Endothelial cell (in vitro differentiated cells): Measurements from ENCODE around the gene PDCD6IP. TPM values are rescaled to one million over a fixed set of nuclear protein-coding genes. Genes with fewer than 3 reads are reported as not detected.

Experiments used
- DNase-seq: peaks from one replicate; pipeline ENCODE4 v3.0.0; 2021; ENCODE audit warnings: low spot score
- H3K27ac Mint-ChIP-seq: one replicate; pipeline ENCODE4 v1.8.0; 2021; ENCODE audit warnings: mixed read lengths, inconsistent platforms; ENCODE audit not compliant: unreplicated experiment
- H3K27me3 Mint-ChIP-seq: one replicate; pipeline ENCODE4 v1.8.0; 2021; ENCODE audit warnings: mild to moderate bottlenecking, moderate library complexity, mixed read lengths, inconsistent platforms; ENCODE audit not compliant: unreplicated experiment
- H3K36me3 Mint-ChIP-seq: one replicate; pipeline ENCODE4 v1.8.0; 2021; ENCODE audit warnings: mild to moderate bottlenecking, low read depth, mixed read lengths, inconsistent platforms; ENCODE audit not compliant: unreplicated experiment
- H3K4me1 Mint-ChIP-seq: one replicate; pipeline ENCODE4 v1.8.0; 2021; ENCODE audit warnings: mild to moderate bottlenecking, mixed read lengths, inconsistent platforms; ENCODE audit not compliant: unreplicated experiment
- H3K4me3 Mint-ChIP-seq: one replicate; pipeline ENCODE4 v1.8.0; 2021; ENCODE audit warnings: mild to moderate bottlenecking, mixed read lengths, inconsistent platforms; ENCODE audit not compliant: unreplicated experiment
- H3K9me3 Mint-ChIP-seq: one replicate; pipeline ENCODE4 v1.8.0; 2021; ENCODE audit warnings: mixed read lengths, inconsistent platforms; ENCODE audit not compliant: unreplicated experiment
- total RNA-seq: library from RNA; stranded (reverse); fragmentation: NEBNext Ultra II Directional; extraction: Animal tissue kit (Norgen Biotek cat#: 25700); gene quantifications from one replicate; pipeline ENCODE4 v1.2.1, GENCODE V29; 2021; ENCODE audit not compliant: unreplicated experiment
- TF ChIP-seq, protein P1 (sequence below): fragments of 200-600 bp; sonication (generic); IDR thresholded peaks from one replicate; pipeline ENCODE4 v1.5.0; 2021; ENCODE audit warnings: antibody characterized with exemption; ENCODE audit not compliant: unreplicated experiment

The PDCD6IP gene
- total RNA-seq, 1 donor from 2014 or later, result 218 TPM

DNA sequence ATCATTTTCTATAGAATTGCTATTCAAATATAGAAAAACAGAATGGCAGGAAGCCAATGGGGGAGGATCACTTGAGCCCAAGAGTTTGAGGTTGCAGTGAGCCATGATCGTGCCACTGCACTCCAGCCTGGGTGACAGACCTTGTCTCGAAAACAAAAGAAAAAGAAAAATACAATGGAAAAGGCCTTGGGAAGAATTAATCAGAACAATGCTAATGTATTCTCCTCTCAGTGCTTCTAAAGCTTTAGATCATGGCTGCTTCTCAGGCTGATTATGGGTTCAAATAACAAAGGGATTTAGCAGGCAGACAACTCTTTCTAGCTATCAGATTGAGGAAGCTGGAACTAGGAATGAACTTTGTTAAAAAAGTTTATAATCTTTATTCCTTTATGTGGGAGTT lies 115.8 kb downstream of the PDCD6IP start:
- Mint-ChIP-seq H3K36me3 (no peaks in the 10 kb centered on the region), H3K27me3 (peaks cover 2% of the 10 kb centered on the region), H3K4me1 (peaks cover 8% of the 10 kb centered on the region), H3K27ac (no peak overlapping the region), H3K9me3 (no peaks in the 10 kb centered on the region), H3K4me3 (no peak overlapping the region)
- TF ChIP-seq, protein P1, sequence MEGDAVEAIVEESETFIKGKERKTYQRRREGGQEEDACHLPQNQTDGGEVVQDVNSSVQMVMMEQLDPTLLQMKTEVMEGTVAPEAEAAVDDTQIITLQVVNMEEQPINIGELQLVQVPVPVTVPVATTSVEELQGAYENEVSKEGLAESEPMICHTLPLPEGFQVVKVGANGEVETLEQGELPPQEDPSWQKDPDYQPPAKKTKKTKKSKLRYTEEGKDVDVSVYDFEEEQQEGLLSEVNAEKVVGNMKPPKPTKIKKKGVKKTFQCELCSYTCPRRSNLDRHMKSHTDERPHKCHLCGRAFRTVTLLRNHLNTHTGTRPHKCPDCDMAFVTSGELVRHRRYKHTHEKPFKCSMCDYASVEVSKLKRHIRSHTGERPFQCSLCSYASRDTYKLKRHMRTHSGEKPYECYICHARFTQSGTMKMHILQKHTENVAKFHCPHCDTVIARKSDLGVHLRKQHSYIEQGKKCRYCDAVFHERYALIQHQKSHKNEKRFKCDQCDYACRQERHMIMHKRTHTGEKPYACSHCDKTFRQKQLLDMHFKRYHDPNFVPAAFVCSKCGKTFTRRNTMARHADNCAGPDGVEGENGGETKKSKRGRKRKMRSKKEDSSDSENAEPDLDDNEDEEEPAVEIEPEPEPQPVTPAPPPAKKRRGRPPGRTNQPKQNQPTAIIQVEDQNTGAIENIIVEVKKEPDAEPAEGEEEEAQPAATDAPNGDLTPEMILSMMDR, result no peak
- DNase-seq, result no peak

DNA sequence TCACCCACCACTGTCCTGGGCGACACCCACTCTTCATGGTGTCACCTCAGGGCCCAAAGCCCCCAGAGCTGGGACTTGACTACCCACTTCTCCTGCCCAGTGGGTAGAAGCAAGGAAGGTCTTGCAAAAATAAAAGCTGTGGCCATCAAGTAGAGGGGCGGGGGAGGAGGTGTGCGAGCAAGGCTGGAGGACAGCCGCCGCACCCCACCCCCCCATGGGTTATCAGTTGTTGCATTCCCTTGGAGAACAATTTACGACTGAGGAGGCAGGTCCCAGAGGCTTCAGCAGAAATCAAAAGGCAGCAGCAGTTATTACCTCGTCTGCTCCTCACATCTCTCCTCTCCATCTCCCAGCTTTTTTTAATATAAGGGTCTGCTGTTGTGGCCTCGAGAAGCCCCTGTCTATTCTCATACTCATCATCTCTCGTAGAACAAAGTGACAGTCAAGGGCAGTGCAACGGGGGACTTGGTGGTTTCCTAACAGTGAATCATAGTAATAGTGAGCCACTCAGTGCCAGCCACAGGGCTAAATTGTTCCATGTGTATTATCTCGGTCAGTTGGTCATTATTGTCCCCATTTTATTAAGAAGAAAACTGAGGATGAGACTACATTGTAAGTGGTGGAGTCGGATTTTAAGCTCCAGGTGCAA lies 116.4 kb downstream of the PDCD6IP start:
- Mint-ChIP-seq H3K9me3 (no peaks in the 10 kb centered on the region), H3K36me3 (no peaks in the 10 kb centered on the region), H3K27ac (no peak overlapping the region), H3K27me3 (peaks cover 2% of the 10 kb centered on the region), H3K4me3 (no peak overlapping the region), H3K4me1 (peaks cover 8% of the 10 kb centered on the region)
- DNase-seq, result no peak
- TF ChIP-seq, protein P1, result no peak

DNA sequence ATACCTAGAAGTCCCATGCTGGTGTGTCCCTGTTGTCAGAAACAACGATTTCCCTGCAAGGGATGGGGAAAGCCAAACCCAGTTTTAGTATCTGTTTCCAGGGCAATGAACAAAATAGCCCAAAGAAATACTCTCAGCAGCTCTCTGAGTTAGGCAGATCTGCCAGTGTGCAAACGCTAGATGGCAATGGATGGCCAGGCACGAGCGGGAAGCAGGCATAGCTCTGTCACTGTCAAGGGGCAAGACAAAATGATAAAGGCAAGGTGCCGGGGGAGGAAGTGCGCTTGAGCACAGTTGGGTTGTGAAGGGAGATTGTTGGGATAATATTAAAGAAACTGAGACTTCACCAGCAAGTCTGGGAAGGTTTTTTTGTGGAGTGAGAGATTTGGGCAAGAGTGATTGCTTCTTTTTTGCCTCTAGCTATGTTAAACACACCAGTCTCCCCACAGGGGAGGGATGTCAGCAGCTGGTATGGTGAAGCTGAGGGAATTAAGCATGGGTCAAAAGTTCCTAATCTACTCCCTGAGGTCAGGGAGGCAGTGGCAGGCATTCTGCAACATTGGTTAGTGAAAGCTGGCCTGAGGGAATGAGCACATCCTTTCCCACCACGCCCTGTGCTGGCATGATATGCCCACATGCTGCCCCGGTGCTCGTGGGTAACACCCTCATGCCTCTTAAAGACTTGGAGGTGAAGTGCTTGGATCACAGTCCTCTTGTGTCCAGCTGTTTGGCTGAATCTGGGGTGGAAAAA lies 117.5 kb downstream of the PDCD6IP start:
- Mint-ChIP-seq H3K4me1 (peaks cover 8% of the 10 kb centered on the region), H3K4me3 (no peak overlapping the region), H3K27ac (no peak overlapping the region), H3K9me3 (peaks cover under 1% of the 10 kb centered on the region), H3K27me3 (peaks cover 2% of the 10 kb centered on the region), H3K36me3 (no peaks in the 10 kb centered on the region)
- DNase-seq, result no peak
- TF ChIP-seq, protein P1, result no peak

DNA sequence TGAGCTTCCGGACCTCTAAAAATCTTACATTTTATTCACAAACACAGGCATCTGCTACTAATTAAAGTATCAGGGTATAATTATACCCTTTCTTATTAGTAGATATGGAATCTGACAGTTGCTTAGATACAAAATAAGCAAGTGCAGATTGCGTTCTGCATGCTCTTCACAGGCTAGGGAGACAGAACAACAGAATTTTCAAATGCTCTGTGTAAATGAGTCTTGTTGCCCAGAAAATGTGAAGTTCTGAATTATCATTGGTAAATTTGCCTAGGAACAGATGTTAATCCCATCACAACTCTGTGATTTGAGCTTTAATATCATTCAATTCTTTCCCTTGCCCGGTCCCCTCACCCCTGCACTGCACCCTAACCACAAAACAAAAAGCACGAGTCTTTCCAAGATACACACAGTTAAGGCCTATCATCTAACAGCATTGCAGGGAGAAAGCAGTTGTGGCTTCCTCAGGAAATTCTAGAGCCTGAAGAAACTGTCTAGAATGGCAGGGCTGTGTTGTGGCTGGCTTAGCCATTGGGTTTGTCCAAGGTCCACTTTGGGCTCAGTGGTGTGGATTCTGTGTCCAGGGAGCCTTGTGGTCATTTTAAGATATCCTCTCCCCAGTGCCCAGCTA lies 119.8 kb downstream of the PDCD6IP start:
- H3K4me3 Mint-ChIP-seq, result no peak overlapping the region
- peaks cover 8% of the 10 kb centered on the region for H3K4me1 Mint-ChIP-seq
- no peaks in the 10 kb centered on the region for H3K27me3 Mint-ChIP-seq
- peaks cover 4% of the 10 kb centered on the region for H3K9me3 Mint-ChIP-seq
- TF ChIP-seq, protein P1, result no peak
- no peak overlapping the region for H3K27ac Mint-ChIP-seq
- no peak for DNase-seq
- H3K36me3 Mint-ChIP-seq, result no peaks in the 10 kb centered on the region

Other genes starting within 250 kb of the PDCD6IP start
- gene CLASP2, start 80.4 kb upstream of the PDCD6IP start, total RNA-seq, result 42.0 TPM